Suprapubic skin (tissue), 4 donors: ENCODE measurements around the gene KCNH5. TPM values are rescaled to one million over a fixed set of nuclear protein-coding genes. Genes with fewer than 3 reads are reported as not detected.

Experiments
- DNase-seq, 2 donors: peaks; one replicate each; pipeline ENCODE4 v3.0.0-alpha.2; 2019; ENCODE audit warnings: low spot score in 2 of 2
- H3K27ac ChIP-seq: fragments of 200-600 bp; sonication (generic); one replicate; pipeline ENCODE4 v1.5.1; 2019
- H3K27me3 ChIP-seq: fragments of 200-600 bp; sonication (generic); one replicate; pipeline ENCODE4 v1.5.1; 2019
- H3K36me3 ChIP-seq: fragments of 200-600 bp; sonication (generic); one replicate; pipeline ENCODE4 v1.5.1; 2019
- H3K4me1 ChIP-seq: fragments of 200-600 bp; sonication (generic); one replicate; pipeline ENCODE4 v1.5.1; 2019
- H3K4me3 ChIP-seq: fragments of 200-600 bp; sonication (generic); one replicate; pipeline ENCODE4 v1.5.1; 2019; ENCODE audit warnings: mild to moderate bottlenecking
- H3K9me3 ChIP-seq: fragments of 200-600 bp; sonication (generic); one replicate; pipeline ENCODE4 v1.5.1; 2019
- CTCF ChIP-seq, 2 donors: fragments of 200-600 bp in 1 of 2; fragments of 450-650 bp in 1 of 2; sonication (generic) in 1 of 2; IDR thresholded peaks; one replicate each; pipeline ENCODE4 v1.5.1; 2016 to 2019; ENCODE audit warnings: antibody characterized with exemption in 2 of 2, mild to moderate bottlenecking in 1 of 2, moderate library complexity in 1 of 2
- EP300 ChIP-seq: sonication (generic); formaldehyde crosslinking; IDR thresholded peaks from one replicate; pipeline ENCODE4 v1.6.1; 2017; ENCODE audit warnings: antibody characterized with exemption
- POLR2A ChIP-seq, 2 donors: fragments of 450-650 bp; IDR thresholded peaks; one replicate each; pipeline ENCODE4 v1.6.1; 2017; ENCODE audit warnings: antibody characterized with exemption in 2 of 2, mild to moderate bottlenecking in 2 of 2, moderate library complexity in 2 of 2
- POLR2AphosphoS5 ChIP-seq, 3 donors: sonication (generic); formaldehyde crosslinking; IDR thresholded peaks; one replicate each; pipeline ENCODE4 v1.6.1; 2017; ENCODE audit warnings: antibody characterized with exemption in 3 of 3
- WGBS: methylation state at CpG from one replicate; pipeline ENCODE4 v1.1.5; 2018; 5-methylcytosine and 5-hydroxymethylcytosine counted together
- total RNA-seq, 4 donors: library from RNA; depleted of rRNA; stranded (reverse); fragments of >200 nt; gene quantifications; one replicate each; pipeline ENCODE4 v1.1.0, GENCODE V29; 2016

Gene KCNH5, protein sequence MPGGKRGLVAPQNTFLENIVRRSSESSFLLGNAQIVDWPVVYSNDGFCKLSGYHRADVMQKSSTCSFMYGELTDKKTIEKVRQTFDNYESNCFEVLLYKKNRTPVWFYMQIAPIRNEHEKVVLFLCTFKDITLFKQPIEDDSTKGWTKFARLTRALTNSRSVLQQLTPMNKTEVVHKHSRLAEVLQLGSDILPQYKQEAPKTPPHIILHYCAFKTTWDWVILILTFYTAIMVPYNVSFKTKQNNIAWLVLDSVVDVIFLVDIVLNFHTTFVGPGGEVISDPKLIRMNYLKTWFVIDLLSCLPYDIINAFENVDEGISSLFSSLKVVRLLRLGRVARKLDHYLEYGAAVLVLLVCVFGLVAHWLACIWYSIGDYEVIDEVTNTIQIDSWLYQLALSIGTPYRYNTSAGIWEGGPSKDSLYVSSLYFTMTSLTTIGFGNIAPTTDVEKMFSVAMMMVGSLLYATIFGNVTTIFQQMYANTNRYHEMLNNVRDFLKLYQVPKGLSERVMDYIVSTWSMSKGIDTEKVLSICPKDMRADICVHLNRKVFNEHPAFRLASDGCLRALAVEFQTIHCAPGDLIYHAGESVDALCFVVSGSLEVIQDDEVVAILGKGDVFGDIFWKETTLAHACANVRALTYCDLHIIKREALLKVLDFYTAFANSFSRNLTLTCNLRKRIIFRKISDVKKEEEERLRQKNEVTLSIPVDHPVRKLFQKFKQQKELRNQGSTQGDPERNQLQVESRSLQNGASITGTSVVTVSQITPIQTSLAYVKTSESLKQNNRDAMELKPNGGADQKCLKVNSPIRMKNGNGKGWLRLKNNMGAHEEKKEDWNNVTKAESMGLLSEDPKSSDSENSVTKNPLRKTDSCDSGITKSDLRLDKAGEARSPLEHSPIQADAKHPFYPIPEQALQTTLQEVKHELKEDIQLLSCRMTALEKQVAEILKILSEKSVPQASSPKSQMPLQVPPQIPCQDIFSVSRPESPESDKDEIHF
- under 1 TPM in 2 of 4 donors, not detected in 2; 0.31 to 0.79 TPM for total RNA-seq

- TF ChIP-seq EP300 (no peak), POLR2AphosphoS5 (IDR thresholded peaks at IDR 0.05) (no peak), POLR2A (IDR thresholded peaks at IDR 0.05) (no peak), CTCF (IDR thresholded peaks at IDR 0.05) (no peak)
- no peak within 1 kb of the TSS for H3K27ac ChIP-seq
- no peak for DNase-seq
- peaks cover 16% of the 10 kb centered on the region for H3K4me1 ChIP-seq
- under 1% methylated on average over 15 of the region's 35 CpGs for WGBS
- peaks cover 67% of the 10 kb centered on the region for H3K27me3 ChIP-seq
- no peaks in the 10 kb centered on the region for H3K36me3 ChIP-seq
- no peaks in the 10 kb centered on the region for H3K9me3 ChIP-seq
- H3K4me3 ChIP-seq: peak within 1 kb of the TSS; percentile 39
Observed at GRCh38 chr14:63045234-63045611, at the start of gene KCNH5. Gene KCNH5, minus strand, starts transcription at chr14:63045458. Its CDS starts 272 bp downstream, at chr14:63045186.

DNA sequence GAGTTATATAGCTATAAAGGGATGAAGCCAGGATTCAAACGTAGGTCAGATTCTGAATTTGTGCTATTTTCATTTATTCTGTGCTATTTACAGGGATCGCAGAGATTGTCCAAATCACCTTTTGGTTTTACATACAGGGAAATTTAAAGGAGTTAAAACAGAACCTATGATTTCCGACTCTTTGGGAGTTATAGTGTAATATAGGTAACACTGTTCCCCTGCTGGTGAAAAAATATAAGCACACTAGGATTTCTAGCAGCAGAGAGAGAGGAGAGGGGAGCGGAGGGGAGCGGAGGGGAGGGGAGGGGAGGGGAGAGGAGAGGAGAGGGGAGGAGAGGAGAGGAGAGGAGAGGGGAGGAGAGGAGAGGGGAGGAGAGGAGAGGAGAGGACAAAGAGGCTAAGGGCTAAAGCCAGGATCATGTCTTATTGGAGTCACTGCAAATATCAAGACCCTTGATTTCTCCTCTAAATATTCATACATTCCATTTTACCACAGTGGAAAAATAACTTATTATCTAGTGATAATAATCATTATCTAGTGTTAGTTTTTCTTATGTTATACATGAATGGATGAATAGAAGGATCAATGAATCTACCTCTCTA is 46.2 kb upstream of the KCNH5 start:
- Histone ChIP-seq H3K9me3 (no peaks in the 10 kb centered on the region), H3K4me1 (no peaks in the 10 kb centered on the region), H3K27me3 (no peaks in the 10 kb centered on the region), H3K27ac (no peak overlapping the region), H3K36me3 (no peaks in the 10 kb centered on the region), H3K4me3 (no peak overlapping the region)
- TF ChIP-seq CTCF (IDR thresholded peaks at IDR 0.05): no peak
- TF ChIP-seq EP300: no peak
- WGBS: 86% methylated on average over 5 of the region's 5 CpGs
- no peak for DNase-seq

- WGBS: 63% methylated on average over 2 of the region's 2 CpGs
- Histone ChIP-seq H3K27me3 (no peaks in the 10 kb centered on the region), H3K4me3 (no peak overlapping the region), H3K4me1 (no peaks in the 10 kb centered on the region), H3K36me3 (no peaks in the 10 kb centered on the region), H3K9me3 (no peaks in the 10 kb centered on the region), H3K27ac (no peak overlapping the region)
- TF ChIP-seq POLR2A (IDR thresholded peaks at IDR 0.05): no peak
- no peak for TF ChIP-seq EP300
- TF ChIP-seq POLR2AphosphoS5 (IDR thresholded peaks at IDR 0.05): no peak
- no peak for TF ChIP-seq CTCF (IDR thresholded peaks at IDR 0.05)
- DNase-seq: no peak
Observed at GRCh38 chr14:63088865-63089264, 43.6 kb upstream of the KCNH5 start.

- Histone ChIP-seq H3K4me3 (no peak overlapping the region), H3K4me1 (no peaks in the 10 kb centered on the region), H3K36me3 (no peaks in the 10 kb centered on the region), H3K9me3 (no peaks in the 10 kb centered on the region), H3K27ac (no peak overlapping the region), H3K27me3 (no peaks in the 10 kb centered on the region)
- WGBS: 20% methylated on average over 1 of the region's 1 CpG
- TF ChIP-seq CTCF (IDR thresholded peaks at IDR 0.05) (no peak), EP300 (no peak), POLR2A (IDR thresholded peaks at IDR 0.05) (no peak), POLR2AphosphoS5 (IDR thresholded peaks at IDR 0.05) (no peak)
- no peak for DNase-seq
Observed at GRCh38 chr14:63078569-63078968, 33.3 kb upstream of the KCNH5 start.
